ENCODE measurements around the gene FNDC3A.

DNA sequence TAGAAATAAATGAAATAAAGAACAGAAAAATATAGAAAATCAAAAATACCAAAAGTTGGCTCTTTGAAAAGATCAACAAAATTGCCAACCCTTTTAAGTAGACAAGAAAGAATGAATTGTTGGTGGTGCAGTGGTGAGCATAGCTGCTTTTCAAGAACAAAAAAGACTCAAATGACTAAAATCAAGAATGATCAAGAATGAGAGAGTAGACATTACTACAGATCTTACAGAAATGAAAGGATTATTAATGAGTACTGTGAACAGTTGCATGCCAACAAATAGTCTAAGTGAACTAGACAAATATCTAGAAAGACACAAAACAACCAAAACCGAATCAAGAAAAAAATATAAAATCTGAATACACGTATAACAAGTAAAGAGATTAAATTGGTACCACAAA, 53.9 kb downstream of the FNDC3A start:
- TF ChIP-seq, protein P1, sequence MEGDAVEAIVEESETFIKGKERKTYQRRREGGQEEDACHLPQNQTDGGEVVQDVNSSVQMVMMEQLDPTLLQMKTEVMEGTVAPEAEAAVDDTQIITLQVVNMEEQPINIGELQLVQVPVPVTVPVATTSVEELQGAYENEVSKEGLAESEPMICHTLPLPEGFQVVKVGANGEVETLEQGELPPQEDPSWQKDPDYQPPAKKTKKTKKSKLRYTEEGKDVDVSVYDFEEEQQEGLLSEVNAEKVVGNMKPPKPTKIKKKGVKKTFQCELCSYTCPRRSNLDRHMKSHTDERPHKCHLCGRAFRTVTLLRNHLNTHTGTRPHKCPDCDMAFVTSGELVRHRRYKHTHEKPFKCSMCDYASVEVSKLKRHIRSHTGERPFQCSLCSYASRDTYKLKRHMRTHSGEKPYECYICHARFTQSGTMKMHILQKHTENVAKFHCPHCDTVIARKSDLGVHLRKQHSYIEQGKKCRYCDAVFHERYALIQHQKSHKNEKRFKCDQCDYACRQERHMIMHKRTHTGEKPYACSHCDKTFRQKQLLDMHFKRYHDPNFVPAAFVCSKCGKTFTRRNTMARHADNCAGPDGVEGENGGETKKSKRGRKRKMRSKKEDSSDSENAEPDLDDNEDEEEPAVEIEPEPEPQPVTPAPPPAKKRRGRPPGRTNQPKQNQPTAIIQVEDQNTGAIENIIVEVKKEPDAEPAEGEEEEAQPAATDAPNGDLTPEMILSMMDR (IDR thresholded peaks at IDR 0.05; ENCODE audit: poor library complexity): no peak
- no peak for TF ChIP-seq EZH2 (IDR thresholded peaks at IDR 0.05; ENCODE audit: borderline replicate concordance)
- TF ChIP-seq EZH2phosphoT487 (IDR thresholded peaks at IDR 0.05; ENCODE audit: low read depth, severe bottlenecking, unreplicated experiment): no peak

Measured in hepatocyte (in vitro differentiated cells).